ENCODE measurements around the gene DKKL1. TPM values are rescaled to one million over a fixed set of nuclear protein-coding genes. Genes with fewer than 3 reads are reported as not detected.

Gene DKKL1
- polyA plus RNA-seq, 2 of the 4 experiments (the other 2 are of a cell fraction): 0.37 to 0.53 TPM

GRCh38 chr19:49340865-49341718 lies 22.6 kb upstream of the DKKL1 start (continued):
- no peak for TF ChIP-seq ESRRA (IDR thresholded peaks at IDR 0.05; ENCODE audit: borderline replicate concordance, low read length)

GRCh38 chr19:49342291-49342721 lies 21.4 kb upstream of the DKKL1 start:
- CTCF ChIA-PET: interaction anchor here (0.9 to 5.6 kb wide), 4 partner anchors 17 to 268 kb away, joined by 3 to 17 read pairs (median 4); no protein-coding TSS in a partner anchor
- FAIRE-seq (no peak), DNase-seq (ENCODE audit: low read depth in 1 of 2, low spot score in 1 of 2) (no peak), ATAC-seq (no peak)
- H3K4me2 ChIP-seq: no peak overlapping the region
- H3K4me3 ChIP-seq: no peak overlapping the region
- no peak overlapping the region for H3K27ac ChIP-seq
- TF ChIP-seq CTCF (IDR thresholded peaks at IDR 0.05) (no peak), POLR2AphosphoS2 (conservative IDR thresholded peaks at IDR 0.05; ENCODE audit: low read length) (no peak), PBX3 (IDR thresholded peaks at IDR 0.05) (no peak), HDAC2 (IDR thresholded peaks at IDR 0.05) (no peak), ATOH8 (CRISPR knock-in tag; IDR thresholded peaks at IDR 0.05; ENCODE audit: low read depth) (no peak), TFCP2L1 (CRISPR knock-in tag; IDR thresholded peaks at IDR 0.05) (no peak), BHLHE40 (IDR thresholded peaks at IDR 0.05; ENCODE audit: low read depth, low read length) (no peak), EP300 (IDR thresholded peaks at IDR 0.05) (no peak), ZSCAN20 (CRISPR knock-in tag; IDR thresholded peaks at IDR 0.05) (no peak), EHF (CRISPR knock-in tag; IDR thresholded peaks at IDR 0.05) (no peak), E2F6 (IDR thresholded peaks at IDR 0.05; ENCODE audit: borderline replicate concordance, low read depth) (no peak), CHD2 (IDR thresholded peaks at IDR 0.05; ENCODE audit: low read length, partially characterized antibody) (no peak), TP53 (CRISPR knock-in tag; IDR thresholded peaks at IDR 0.05) (no peak), FOSB (CRISPR knock-in tag; IDR thresholded peaks at IDR 0.05) (no peak), NFE2L2 (conservative IDR thresholded peaks at IDR 0.05; ENCODE audit: low read length) (no peak), SMC3 (IDR thresholded peaks at IDR 0.05) (no peak), CHD4 (IDR thresholded peaks at IDR 0.05; ENCODE audit: borderline replicate concordance) (no peak), ESRRA (IDR thresholded peaks at IDR 0.05; ENCODE audit: borderline replicate concordance, low read length) (no peak)
- H3K9me3 ChIP-seq: no peaks in the 10 kb centered on the region
- WGBS (ENCODE audit: missing lambda C conversion rate): 90% methylated on average over 11 of the region's 11 CpGs
- no peaks in the 10 kb centered on the region for H3K4me1 ChIP-seq
- POLR2A ChIA-PET: no interaction called here

GRCh38 chr19:49343123-49343522 lies 20.6 kb upstream of the DKKL1 start:
- CTCF ChIA-PET: interaction anchor here (0.6 to 5.6 kb wide), 4 partner anchors 15 to 117 kb away, joined by 3 to 17 read pairs (median 3); no protein-coding TSS in a partner anchor
- DNase-seq (ENCODE audit: low read depth in 1 of 2, low spot score in 1 of 2) (no peak), ATAC-seq (no peak), FAIRE-seq (no peak)
- H3K4me1 ChIP-seq: no peaks in the 10 kb centered on the region
- POLR2A ChIA-PET: no interaction called here
- H3K4me2 ChIP-seq: no peak overlapping the region
- WGBS (ENCODE audit: missing lambda C conversion rate): 97% methylated on average over 7 of the region's 7 CpGs
- H3K9me3 ChIP-seq: no peaks in the 10 kb centered on the region
- no peak overlapping the region for H3K4me3 ChIP-seq
- H3K27ac ChIP-seq: no peak overlapping the region
- TF ChIP-seq RNF2 (IDR thresholded peaks at IDR 0.05; ENCODE audit: borderline replicate concordance, low read depth): no peak
- no peak for TF ChIP-seq PHF8 (IDR thresholded peaks at IDR 0.05; ENCODE audit: borderline replicate concordance, low read depth)
- TF ChIP-seq ESRRA (IDR thresholded peaks at IDR 0.05; ENCODE audit: borderline replicate concordance, low read length): no peak
- TF ChIP-seq MAFK (IDR thresholded peaks at IDR 0.05; ENCODE audit: partially characterized antibody): no peak
- TF ChIP-seq CHD2 (IDR thresholded peaks at IDR 0.05; ENCODE audit: low read length, partially characterized antibody): no peak
- TF ChIP-seq HMGXB4 (CRISPR knock-in tag; IDR thresholded peaks at IDR 0.05; ENCODE audit: borderline replicate concordance): no peak
- no peak for TF ChIP-seq NPAS2 (CRISPR knock-in tag; IDR thresholded peaks at IDR 0.05; ENCODE audit: borderline replicate concordance)
- no peak for TF ChIP-seq CBX8 (IDR thresholded peaks at IDR 0.05)
- no peak for TF ChIP-seq MAZ (IDR thresholded peaks at IDR 0.05; ENCODE audit: borderline replicate concordance, low read depth, low read length)
- TF ChIP-seq HOXB13 (CRISPR knock-in tag; IDR thresholded peaks at IDR 0.05; ENCODE audit: low read depth): no peak
- no peak for TF ChIP-seq JUNB (IDR thresholded peaks at IDR 0.05)
- no peak for TF ChIP-seq HOXA7 (CRISPR knock-in tag; IDR thresholded peaks at IDR 0.05)
- no peak for TF ChIP-seq EP300 (IDR thresholded peaks at IDR 0.05)
- TF ChIP-seq SMC3 (IDR thresholded peaks at IDR 0.05): no peak
- TF ChIP-seq ZSCAN20 (CRISPR knock-in tag; IDR thresholded peaks at IDR 0.05): no peak
- no peak for TF ChIP-seq FOXS1 (CRISPR knock-in tag; IDR thresholded peaks at IDR 0.05)

Data from A549 (cell line).